Stimulated activated CD4-positive, alpha-beta T cell treated with anti-CD3 and anti-CD28 coated beads, Interleukin-15, amount 100 ng/mL, for 48 hours (primary cell): ENCODE measurements around the gene LMAN1L.
A peak's percentile ranks its signal among the peaks of the same experiment; 100 is the strongest.

Source experiments
- DNase-seq, 2 donors: peaks; one replicate each; pipeline ENCODE4 v3.0.0-alpha.2; 2020; ENCODE audit warnings: low read depth in 2 of 2

The LMAN1L gene

GRCh38 chr15:74794248-74794969 is 18.2 kb upstream of the LMAN1L start:
- DNase-seq = no peak

- no peak for DNase-seq
These were observed 17.7 kb upstream of the LMAN1L start for GRCh38 chr15:74794970-74795349.

- DNase-seq = no peak
These were observed 16.5 kb upstream of the LMAN1L start for GRCh38 chr15:74795966-74796625.

GRCh38 chr15:74798388-74799254 is 14.0 kb upstream of the LMAN1L start:
- DNase-seq = no peak

- DNase-seq = no peak
These were observed 13.3 kb upstream of the LMAN1L start for GRCh38 chr15:74799255-74799855.

GRCh38 chr15:74799856-74800558 is 12.6 kb upstream of the LMAN1L start:
- peak; percentile 73 to 81 for DNase-seq

- no peak for DNase-seq
These were observed 12.0 kb upstream of the LMAN1L start for GRCh38 chr15:74800559-74801094.

GRCh38 chr15:74801311-74801997 is 11.2 kb upstream of the LMAN1L start:
- no peak for DNase-seq

GRCh38 chr15:74802290-74802689 is 10.3 kb upstream of the LMAN1L start:
- no peak for DNase-seq

GRCh38 chr15:74802862-74803447 is 9.7 kb upstream of the LMAN1L start:
- no peak for DNase-seq

GRCh38 chr15:74804935-74805334 is 7.7 kb upstream of the LMAN1L start:
- DNase-seq = no peak

GRCh38 chr15:74807282-74807681 is 5.4 kb upstream of the LMAN1L start:
- no peak for DNase-seq

GRCh38 chr15:74808078-74808839 is 4.4 kb upstream of the LMAN1L start:
- no peak for DNase-seq

- DNase-seq = no peak
These were observed 3.8 kb upstream of the LMAN1L start for GRCh38 chr15:74808840-74809229.

- DNase-seq = no peak
These were observed 3.4 kb upstream of the LMAN1L start for GRCh38 chr15:74809242-74809641.

GRCh38 chr15:74809956-74810355 is 2.7 kb upstream of the LMAN1L start:
- DNase-seq = no peak

GRCh38 chr15:74815121-74815934 is 2.7 kb downstream of the LMAN1L start:
- no peak for DNase-seq

- DNase-seq = no peak
These were observed 3.3 kb downstream of the LMAN1L start for GRCh38 chr15:74815961-74816360.
